MM.1S (cell line): ENCODE measurements around the gene TMEM229B.

Source experiments
- DNase-seq: peaks from one replicate; pipeline ENCODE4 v3.0.0-alpha.2; 2015
- H2AFZ ChIP-seq: fragments of 300-600 bp; sonication (generic); 2 replicates; pipeline ENCODE4 v1.6.0; 2016; ENCODE audit warnings: antibody characterized with exemption, low read length
- H3F3A ChIP-seq: fragments of 300-600 bp; sonication (generic); 2 replicates; pipeline ENCODE4 v1.6.1; 2016; ENCODE audit warnings: mild to moderate bottlenecking, antibody characterized with exemption, low read length, moderate library complexity, mixed read lengths; ENCODE audit not compliant: insufficient read depth
- H3K27ac ChIP-seq: fragments of 300-600 bp; sonication (generic); 2 replicates; pipeline ENCODE4 v1.5.1; 2016; ENCODE audit warnings: mild to moderate bottlenecking, low read length
- H3K27me3 ChIP-seq: fragments of 300-600 bp; sonication (generic); replicated peaks from 2 replicates; pipeline ENCODE4 v1.6.0; 2016; ENCODE audit warnings: low read length; ENCODE audit not compliant: insufficient read depth
- H3K36me3 ChIP-seq: fragments of 300-600 bp; sonication (generic); replicated peaks from 2 replicates; pipeline ENCODE4 v1.6.1; 2016; ENCODE audit warnings: mild to moderate bottlenecking, low read length, mixed read lengths; ENCODE audit not compliant: insufficient read depth
- H3K4me1 ChIP-seq: fragments of 300-600 bp; sonication (generic); 2 replicates; pipeline ENCODE4 v1.6.1; 2016; ENCODE audit warnings: low read length, mixed read lengths
- H3K4me2 ChIP-seq: fragments of 300-600 bp; sonication (generic); 2 replicates; pipeline ENCODE4 v1.6.0; 2016; ENCODE audit warnings: low read depth, low read length
- H3K4me3 ChIP-seq: fragments of 300-600 bp; sonication (generic); 2 replicates; pipeline ENCODE4 v1.5.1; 2016; ENCODE audit warnings: low read length, mixed read lengths
- H3K79me2 ChIP-seq: fragments of 300-600 bp; sonication (generic); 2 replicates; pipeline ENCODE4 v1.6.1; 2016; ENCODE audit warnings: mixed run types, low read length, mixed read lengths
- H3K9ac ChIP-seq: fragments of 300-600 bp; sonication (generic); 2 replicates; pipeline ENCODE4 v1.6.1; 2016; ENCODE audit warnings: low read length, mixed read lengths
- H3K9me2 ChIP-seq: fragments of 300-600 bp; sonication (generic); replicated peaks from 2 replicates; pipeline ENCODE4 v1.6.1; 2016; ENCODE audit warnings: mild to moderate bottlenecking, low read length, mixed read lengths; ENCODE audit not compliant: insufficient read depth
- H3K9me3 ChIP-seq: fragments of 300-600 bp; sonication (generic); replicated peaks from 2 replicates; pipeline ENCODE4 v1.6.1; 2016; ENCODE audit warnings: mild to moderate bottlenecking, low read length, mixed read lengths; ENCODE audit not compliant: insufficient read depth
- H4K20me1 ChIP-seq: fragments of 300-600 bp; sonication (generic); 2 replicates; pipeline ENCODE4 v1.6.1; 2016; ENCODE audit warnings: mild to moderate bottlenecking, low read length, moderate library complexity, mixed read lengths; ENCODE audit not compliant: insufficient read depth
- EZH2 ChIP-seq: fragments of 300-600 bp; sonication (generic); optimal IDR thresholded peaks from 2 replicates; pipeline ENCODE3; 2017; ENCODE audit warnings: low read depth, mild to moderate bottlenecking, antibody characterized with exemption, low read length, mixed read lengths
- EZH2phosphoT487 ChIP-seq: fragments of 300-600 bp; sonication (generic); IDR thresholded peaks from 2 replicates; pipeline ENCODE4 v1.6.1; 2018; ENCODE audit warnings: antibody characterized with exemption, low read length
- TF ChIP-seq, protein P1 (sequence below): fragments of 300-600 bp; sonication (generic); IDR thresholded peaks from 2 replicates; pipeline ENCODE4 v1.5.1; 2016; ENCODE audit warnings: antibody characterized with exemption, low read length, mixed read lengths

Gene TMEM229B

GRCh38 chr14:67474366-67474765 lies 14.2 kb downstream of the TMEM229B start:
- no peak overlapping the region for H3K4me3 ChIP-seq
- DNase-seq: no peak
- no peaks in the 10 kb centered on the region for H4K20me1 ChIP-seq
- no peaks in the 10 kb centered on the region for H3K4me1 ChIP-seq
- H3K4me2 ChIP-seq: no peak overlapping the region
- no peaks in the 10 kb centered on the region for H3K36me3 ChIP-seq
- TF ChIP-seq EZH2 (no peak), EZH2phosphoT487 (no peak)
- TF ChIP-seq, protein P1, sequence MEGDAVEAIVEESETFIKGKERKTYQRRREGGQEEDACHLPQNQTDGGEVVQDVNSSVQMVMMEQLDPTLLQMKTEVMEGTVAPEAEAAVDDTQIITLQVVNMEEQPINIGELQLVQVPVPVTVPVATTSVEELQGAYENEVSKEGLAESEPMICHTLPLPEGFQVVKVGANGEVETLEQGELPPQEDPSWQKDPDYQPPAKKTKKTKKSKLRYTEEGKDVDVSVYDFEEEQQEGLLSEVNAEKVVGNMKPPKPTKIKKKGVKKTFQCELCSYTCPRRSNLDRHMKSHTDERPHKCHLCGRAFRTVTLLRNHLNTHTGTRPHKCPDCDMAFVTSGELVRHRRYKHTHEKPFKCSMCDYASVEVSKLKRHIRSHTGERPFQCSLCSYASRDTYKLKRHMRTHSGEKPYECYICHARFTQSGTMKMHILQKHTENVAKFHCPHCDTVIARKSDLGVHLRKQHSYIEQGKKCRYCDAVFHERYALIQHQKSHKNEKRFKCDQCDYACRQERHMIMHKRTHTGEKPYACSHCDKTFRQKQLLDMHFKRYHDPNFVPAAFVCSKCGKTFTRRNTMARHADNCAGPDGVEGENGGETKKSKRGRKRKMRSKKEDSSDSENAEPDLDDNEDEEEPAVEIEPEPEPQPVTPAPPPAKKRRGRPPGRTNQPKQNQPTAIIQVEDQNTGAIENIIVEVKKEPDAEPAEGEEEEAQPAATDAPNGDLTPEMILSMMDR: no peak
- H3K9ac ChIP-seq: no peak overlapping the region
- no peaks in the 10 kb centered on the region for H3K27me3 ChIP-seq
- H3K9me3 ChIP-seq: no peaks in the 10 kb centered on the region
- H3F3A ChIP-seq: no peaks in the 10 kb centered on the region
- H3K27ac ChIP-seq: no peak overlapping the region
- H3K79me2 ChIP-seq: no peaks in the 10 kb centered on the region
- no peaks in the 10 kb centered on the region for H3K9me2 ChIP-seq
- H2AFZ ChIP-seq: no peak overlapping the region

DNA sequence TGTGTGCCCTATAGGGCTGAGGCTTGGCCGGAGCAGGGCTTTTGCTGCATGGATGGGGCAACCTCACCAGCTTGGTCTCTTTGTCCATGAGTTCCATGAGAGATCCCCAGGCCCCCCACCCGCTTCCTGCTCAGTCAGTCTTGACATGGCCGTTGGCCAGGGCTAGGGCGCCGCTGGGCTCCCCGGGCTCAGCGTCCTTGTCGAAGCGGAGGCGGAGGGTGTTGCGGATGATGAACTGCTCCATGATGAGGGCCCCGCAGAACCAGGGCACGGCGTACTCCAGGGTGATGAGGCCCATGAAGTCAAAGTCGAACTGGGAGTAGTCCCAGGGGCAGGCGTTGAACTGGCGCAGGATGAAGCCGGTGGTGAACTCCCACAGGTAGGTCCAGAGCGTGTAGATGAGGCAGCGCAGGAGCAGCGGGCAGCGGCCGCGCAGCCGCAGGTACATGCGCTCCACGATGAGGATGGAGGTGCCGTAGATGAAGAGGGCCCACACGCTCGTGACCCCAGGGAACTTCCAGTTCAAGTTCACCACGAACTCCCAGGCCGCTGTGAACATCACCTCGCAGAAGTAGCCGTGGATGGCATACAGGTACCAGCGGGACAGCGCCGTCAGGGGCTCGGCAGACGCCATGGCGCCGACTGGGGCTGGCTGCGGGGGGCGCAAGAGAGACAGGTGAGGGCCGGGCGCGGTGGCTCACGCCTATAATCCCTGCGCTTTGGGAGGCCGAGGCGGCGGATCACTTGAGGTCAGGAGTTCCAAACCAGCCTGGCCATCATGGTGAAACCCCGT lies 15.0 kb downstream of the TMEM229B start:
- Histone ChIP-seq H3K9ac (no peak overlapping the region), H3K4me1 (no peaks in the 10 kb centered on the region), H3K79me2 (no peaks in the 10 kb centered on the region), H3K4me3 (no peak overlapping the region), H2AFZ (no peak overlapping the region), H3K27ac (no peak overlapping the region), H4K20me1 (no peaks in the 10 kb centered on the region), H3K9me2 (no peaks in the 10 kb centered on the region), H3K36me3 (no peaks in the 10 kb centered on the region), H3K27me3 (no peaks in the 10 kb centered on the region), H3K4me2 (no peak overlapping the region), H3F3A (no peaks in the 10 kb centered on the region), H3K9me3 (no peaks in the 10 kb centered on the region)
- no peak for TF ChIP-seq EZH2
- TF ChIP-seq EZH2phosphoT487: no peak
- TF ChIP-seq, protein P1: no peak
- no peak for DNase-seq

DNA sequence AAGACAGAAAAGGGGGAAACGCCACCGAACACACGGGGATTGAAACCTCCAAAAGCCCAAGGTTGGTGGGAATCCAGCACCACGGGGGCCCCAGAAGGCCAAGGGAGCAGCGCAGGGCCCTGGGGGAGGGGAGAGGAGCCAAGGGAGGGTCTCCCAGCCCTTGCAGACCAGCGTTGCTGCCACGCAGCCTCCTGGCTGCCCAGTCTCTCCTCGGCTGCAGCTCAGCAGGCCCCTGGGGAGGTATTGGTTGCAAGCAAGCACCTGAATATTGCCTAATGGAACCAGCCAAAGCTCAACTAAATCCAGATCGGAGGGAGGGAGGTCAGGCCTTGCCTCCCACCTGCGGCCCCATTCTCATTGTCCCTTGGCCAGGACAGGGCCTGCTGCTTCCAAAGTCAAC lies 15.8 kb downstream of the TMEM229B start:
- no peak for DNase-seq
- no peaks in the 10 kb centered on the region for H3K79me2 ChIP-seq
- no peaks in the 10 kb centered on the region for H3F3A ChIP-seq
- H3K27ac ChIP-seq: no peak overlapping the region
- no peak overlapping the region for H3K9ac ChIP-seq
- no peak overlapping the region for H2AFZ ChIP-seq
- H3K4me2 ChIP-seq: no peak overlapping the region
- TF ChIP-seq EZH2 (no peak), EZH2phosphoT487 (no peak)
- TF ChIP-seq, protein P1: no peak
- no peaks in the 10 kb centered on the region for H3K9me3 ChIP-seq
- H3K27me3 ChIP-seq: no peaks in the 10 kb centered on the region
- no peaks in the 10 kb centered on the region for H4K20me1 ChIP-seq
- H3K4me1 ChIP-seq: no peaks in the 10 kb centered on the region
- no peak overlapping the region for H3K4me3 ChIP-seq
- H3K36me3 ChIP-seq: no peaks in the 10 kb centered on the region
- no peaks in the 10 kb centered on the region for H3K9me2 ChIP-seq
